ENCODE data around the gene DRD4. TPM values are rescaled to one million over a fixed set of nuclear protein-coding genes. Genes with fewer than 3 reads are reported as not detected.
A peak's percentile ranks its signal among the peaks of the same experiment; 100 is the strongest.

Gene DRD4
- total RNA-seq, 1 donor from 2014 or later = 0.63 TPM

DNA sequence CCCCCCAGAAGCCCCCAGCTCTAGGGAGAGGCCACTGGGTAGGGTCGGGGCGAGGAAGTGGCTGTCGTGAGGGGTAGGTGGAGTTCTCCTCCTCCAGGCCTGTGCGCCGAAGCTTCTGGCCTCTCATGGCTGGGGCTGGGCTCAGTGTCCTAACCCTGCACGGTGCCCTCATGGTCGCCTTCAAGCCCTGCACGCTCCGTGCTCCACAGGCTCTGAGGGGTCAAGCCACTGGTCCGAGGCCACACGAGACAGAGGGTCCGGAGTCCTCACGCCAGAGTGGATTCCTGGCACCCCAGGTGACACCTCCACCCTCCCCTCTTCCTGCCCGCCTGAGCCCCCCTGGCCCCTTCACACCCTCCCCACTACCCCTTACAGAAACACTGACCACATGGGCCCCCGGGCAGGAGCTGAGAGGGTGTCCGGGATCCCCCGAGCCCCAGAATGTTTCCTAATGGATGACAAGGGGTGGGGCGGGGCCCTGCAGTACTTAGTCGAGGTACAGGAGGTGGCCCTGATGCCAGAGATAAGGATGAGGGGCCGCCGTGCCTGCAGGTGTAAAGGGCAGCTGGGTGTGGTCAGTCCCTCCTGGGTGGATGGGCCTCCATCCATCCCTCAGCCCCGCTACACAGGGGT, 11.3 kb upstream of the DRD4 start:
- H3K4me1 Mint-ChIP-seq = peaks cover 11% of the 10 kb centered on the region
- no peak for DNase-seq (ENCODE audit: low read depth, low spot score)
- no peak overlapping the region for H3K4me3 Mint-ChIP-seq
- peaks cover 43% of the 10 kb centered on the region for H3K27me3 Mint-ChIP-seq (ENCODE audit: low read depth)
- TF ChIP-seq, protein P1, sequence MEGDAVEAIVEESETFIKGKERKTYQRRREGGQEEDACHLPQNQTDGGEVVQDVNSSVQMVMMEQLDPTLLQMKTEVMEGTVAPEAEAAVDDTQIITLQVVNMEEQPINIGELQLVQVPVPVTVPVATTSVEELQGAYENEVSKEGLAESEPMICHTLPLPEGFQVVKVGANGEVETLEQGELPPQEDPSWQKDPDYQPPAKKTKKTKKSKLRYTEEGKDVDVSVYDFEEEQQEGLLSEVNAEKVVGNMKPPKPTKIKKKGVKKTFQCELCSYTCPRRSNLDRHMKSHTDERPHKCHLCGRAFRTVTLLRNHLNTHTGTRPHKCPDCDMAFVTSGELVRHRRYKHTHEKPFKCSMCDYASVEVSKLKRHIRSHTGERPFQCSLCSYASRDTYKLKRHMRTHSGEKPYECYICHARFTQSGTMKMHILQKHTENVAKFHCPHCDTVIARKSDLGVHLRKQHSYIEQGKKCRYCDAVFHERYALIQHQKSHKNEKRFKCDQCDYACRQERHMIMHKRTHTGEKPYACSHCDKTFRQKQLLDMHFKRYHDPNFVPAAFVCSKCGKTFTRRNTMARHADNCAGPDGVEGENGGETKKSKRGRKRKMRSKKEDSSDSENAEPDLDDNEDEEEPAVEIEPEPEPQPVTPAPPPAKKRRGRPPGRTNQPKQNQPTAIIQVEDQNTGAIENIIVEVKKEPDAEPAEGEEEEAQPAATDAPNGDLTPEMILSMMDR (conservative IDR thresholded peaks at IDR 0.05) = no peak
- H3K36me3 Mint-ChIP-seq (ENCODE audit: low read depth) = peaks cover 6% of the 10 kb centered on the region
- H3K9me3 Mint-ChIP-seq = no peaks in the 10 kb centered on the region
- H3K27ac Mint-ChIP-seq (ENCODE audit: unreplicated experiment) = no peak overlapping the region

DNA sequence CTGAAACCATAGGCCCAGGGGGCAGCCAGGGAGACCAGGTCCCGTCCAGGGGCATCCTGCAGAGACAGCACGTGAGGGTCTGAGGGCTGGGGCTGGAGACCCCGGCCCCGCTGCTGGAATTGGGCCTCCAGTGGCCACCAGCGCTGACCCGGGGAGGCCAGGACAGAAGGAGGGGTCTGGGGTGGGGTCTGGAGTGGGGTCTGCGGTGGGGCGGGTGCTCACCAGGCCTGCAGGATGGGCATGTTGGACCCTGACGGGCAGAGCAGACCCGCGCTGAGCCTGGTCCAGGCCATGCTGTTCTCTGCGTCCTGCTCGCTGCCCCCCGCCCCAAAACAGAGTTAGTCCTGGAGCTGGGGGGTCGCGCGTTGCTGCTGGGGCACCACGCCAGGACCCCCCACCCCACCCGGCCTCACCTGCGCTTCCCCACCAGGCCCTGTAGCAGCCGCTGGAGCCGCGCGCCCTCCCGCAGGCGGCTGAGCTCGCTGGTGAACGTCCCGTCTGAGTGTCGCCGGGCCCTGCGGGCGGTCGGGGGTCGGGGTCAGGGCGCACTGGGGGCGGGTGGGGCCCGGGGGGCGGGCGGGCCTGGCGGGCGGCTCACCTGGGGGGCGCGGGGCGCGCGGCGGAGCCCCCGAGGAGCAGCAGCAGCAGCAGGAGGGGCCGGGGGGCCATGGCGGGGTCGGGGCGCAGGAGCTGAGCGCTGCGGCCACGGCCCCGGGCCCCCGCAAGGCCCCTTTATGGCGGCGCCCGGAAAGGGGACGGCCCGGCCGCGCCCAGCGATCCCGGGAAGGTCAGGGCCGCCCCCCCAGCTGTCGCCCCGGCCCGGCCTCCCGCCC, 10.4 kb upstream of the DRD4 start, which contains the start of gene SCT:
Gene SCT (minus strand): TSS at position 707 of the 833 bp plus-strand sequence. CDS start 38 bp downstream, at position 669.
- no peak within 1 kb of the TSS for H3K27ac Mint-ChIP-seq (ENCODE audit: unreplicated experiment)

DNA sequence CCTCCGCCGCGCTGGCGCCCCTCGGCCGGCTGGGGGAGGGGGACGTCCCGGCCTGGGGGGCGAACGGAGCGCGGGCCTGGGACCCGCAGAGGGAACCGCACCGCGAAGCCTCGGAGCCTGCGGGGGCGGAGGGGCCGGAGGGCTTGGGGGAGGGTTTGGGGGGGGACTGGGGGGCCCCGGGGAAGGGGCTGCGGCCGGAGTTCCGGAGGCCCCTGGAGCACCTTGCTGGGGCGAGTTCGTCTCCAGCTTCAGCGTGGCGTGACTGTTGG, 9.8 kb upstream of the DRD4 start:
- Mint-ChIP-seq H3K27ac (ENCODE audit: unreplicated experiment) (no peak overlapping the region), H3K36me3 (ENCODE audit: low read depth) (peaks cover 6% of the 10 kb centered on the region), H3K27me3 (ENCODE audit: low read depth) (peaks cover 43% of the 10 kb centered on the region), H3K4me3 (no peak overlapping the region), H3K9me3 (no peaks in the 10 kb centered on the region), H3K4me1 (peaks cover 11% of the 10 kb centered on the region)
- no peak for DNase-seq (ENCODE audit: low read depth, low spot score)
- TF ChIP-seq, protein P1 (conservative IDR thresholded peaks at IDR 0.05) = no peak

More for the DNA sequence above, 10.4 kb upstream of the DRD4 start, which contains the start of gene SCT:
- Mint-ChIP-seq H3K4me3 (no peak within 1 kb of the TSS), H3K4me1 (peaks cover 11% of the 10 kb centered on the region), H3K9me3 (no peaks in the 10 kb centered on the region), H3K27me3 (ENCODE audit: low read depth) (peaks cover 43% of the 10 kb centered on the region), H3K36me3 (ENCODE audit: low read depth) (peaks cover 6% of the 10 kb centered on the region)
- no peak for DNase-seq (ENCODE audit: low read depth, low spot score)
- TF ChIP-seq, protein P1 (conservative IDR thresholded peaks at IDR 0.05) = no peak

DNA sequence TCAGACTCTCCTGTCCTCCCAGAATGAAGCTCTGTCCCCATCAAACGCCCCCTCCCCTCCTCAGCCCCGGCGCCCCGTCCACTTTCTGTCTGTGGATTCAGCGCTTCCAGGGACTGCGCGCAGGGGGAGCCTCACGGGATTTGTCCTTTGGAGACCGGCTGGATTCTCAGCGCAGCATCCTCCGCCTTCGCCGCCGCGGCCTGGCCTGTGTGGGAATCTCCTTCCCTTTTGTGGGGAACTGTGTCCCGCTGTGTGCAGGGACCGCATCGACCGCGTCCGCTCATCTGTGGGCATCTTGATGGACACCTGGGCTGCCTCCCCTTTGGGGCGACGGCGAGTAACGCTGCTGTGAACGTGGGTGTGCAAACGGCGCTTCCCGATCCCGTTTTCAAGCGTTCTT, 9.0 kb upstream of the DRD4 start:
- H3K36me3 Mint-ChIP-seq (ENCODE audit: low read depth) = peaks cover 6% of the 10 kb centered on the region
- H3K4me1 Mint-ChIP-seq = peaks cover 11% of the 10 kb centered on the region
- DNase-seq (ENCODE audit: low read depth, low spot score) = no peak
- H3K4me3 Mint-ChIP-seq = peak overlapping the region; percentile 80
- TF ChIP-seq, protein P1 (conservative IDR thresholded peaks at IDR 0.05) = no peak
- peaks cover 48% of the 10 kb centered on the region for H3K27me3 Mint-ChIP-seq (ENCODE audit: low read depth)
- H3K9me3 Mint-ChIP-seq = no peaks in the 10 kb centered on the region
- no peak overlapping the region for H3K27ac Mint-ChIP-seq (ENCODE audit: unreplicated experiment)

DNA sequence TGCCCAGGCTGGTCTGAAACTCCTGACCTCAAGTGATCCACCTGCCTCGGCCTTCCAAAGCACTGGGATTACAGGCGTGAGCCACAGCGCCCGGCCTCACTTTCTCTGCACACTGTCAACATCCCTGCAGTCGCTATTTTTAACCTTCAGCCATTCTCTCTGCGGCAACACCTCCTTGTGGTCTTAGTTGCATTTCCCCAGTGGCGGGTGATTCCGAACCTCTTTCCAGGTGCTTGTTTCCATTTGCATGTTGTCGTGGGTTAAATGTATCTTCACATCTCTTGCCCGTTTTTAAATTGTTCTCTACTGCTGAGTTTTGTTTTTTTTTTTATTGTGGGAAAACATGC, 7.9 kb upstream of the DRD4 start:
- Mint-ChIP-seq H3K27ac (ENCODE audit: unreplicated experiment) (no peak overlapping the region), H3K4me3 (peak overlapping the region; percentile 80), H3K36me3 (ENCODE audit: low read depth) (peaks cover 6% of the 10 kb centered on the region), H3K4me1 (peaks cover 11% of the 10 kb centered on the region), H3K9me3 (no peaks in the 10 kb centered on the region), H3K27me3 (ENCODE audit: low read depth) (peaks cover 46% of the 10 kb centered on the region)
- TF ChIP-seq, protein P1 (conservative IDR thresholded peaks at IDR 0.05) = no peak
- DNase-seq (ENCODE audit: low read depth, low spot score) = no peak
